COR-L47 (cell line): ENCODE results near the gene CLTB.

Experiments
- DNase-seq: peaks from one replicate; lab custom pipeline; 2025; lab: John Stamatoyannopoulos, UW

CLTB gene

GRCh38 chr5:176381979-176382378 lies 34.4 kb downstream of the CLTB start:
- DNase-seq = no peak

- DNase-seq = no peak
These were observed 34.9 kb downstream of the CLTB start for GRCh38 chr5:176381423-176381822.

- no peak for DNase-seq
These were observed 36.5 kb downstream of the CLTB start for GRCh38 chr5:176379881-176380280.

- no peak for DNase-seq
These were observed 43.1 kb downstream of the CLTB start for GRCh38 chr5:176373100-176373818.

GRCh38 chr5:176371621-176372539 lies 44.5 kb downstream of the CLTB start:
- no peak for DNase-seq

- no peak for DNase-seq
These were observed 46.2 kb downstream of the CLTB start for GRCh38 chr5:176369934-176370711.

- DNase-seq = no peak
These were observed 47.6 kb downstream of the CLTB start for GRCh38 chr5:176368726-176369125.

GRCh38 chr5:176366232-176366894 lies 50.0 kb downstream of the CLTB start:
- DNase-seq = no peak

GRCh38 chr5:176365351-176366231 lies 50.7 kb downstream of the CLTB start, which contains the start of gene ARL10:
Gene ARL10, plus strand, starts transcription at chr5:176365487. Its CDS starts 77 bp downstream, at chr5:176365564.
- peak; percentile 9 for DNase-seq

GRCh38 chr5:176364765-176365350 lies 51.5 kb downstream of the CLTB start:
- DNase-seq = no peak

- DNase-seq = no peak
These were observed 54.2 kb downstream of the CLTB start for GRCh38 chr5:176362233-176362490.

- DNase-seq = peak; percentile 88
These were observed 54.7 kb downstream of the CLTB start, which contains the start of gene KIAA1191 for GRCh38 chr5:176361437-176362232. Gene KIAA1191, minus strand, starts transcription at chr5:176361764. Its CDS starts 2,256 bp downstream, at chr5:176359508.

GRCh38 chr5:176360894-176361436 lies 55.4 kb downstream of the CLTB start:
- DNase-seq = no peak

- no peak for DNase-seq
These were observed 56.7 kb downstream of the CLTB start for GRCh38 chr5:176359658-176360057.

- DNase-seq = no peak
These were observed 60.2 kb downstream of the CLTB start for GRCh38 chr5:176356179-176356566.

GRCh38 chr5:176355400-176356178 lies 60.8 kb downstream of the CLTB start:
- DNase-seq = no peak

- no peak for DNase-seq
These were observed 62.8 kb downstream of the CLTB start for GRCh38 chr5:176353533-176353932.

- DNase-seq = no peak
These were observed 64.0 kb downstream of the CLTB start for GRCh38 chr5:176352116-176352878.
